C4-2B (cell line): ENCODE measurements around the gene CDH20.

Experiments used
- H3K27ac ChIP-seq: fragments of 450-650 bp; 2 replicates; pipeline ENCODE4 v1.5.1; 2017
- ZFX ChIP-seq: fragments of 450-650 bp; IDR thresholded peaks from 2 replicates; pipeline ENCODE4 v1.6.1; 2017
- TF ChIP-seq, protein P1 (sequence below): fragments of 450-650 bp; conservative IDR thresholded peaks from 2 replicates; pipeline ENCODE4 v1.5.1; 2017; ENCODE audit warnings: mild to moderate bottlenecking

CDH20 gene

GRCh38 chr18:61572871-61573270 lies 239.6 kb downstream of the CDH20 start:
- TF ChIP-seq, protein P1, sequence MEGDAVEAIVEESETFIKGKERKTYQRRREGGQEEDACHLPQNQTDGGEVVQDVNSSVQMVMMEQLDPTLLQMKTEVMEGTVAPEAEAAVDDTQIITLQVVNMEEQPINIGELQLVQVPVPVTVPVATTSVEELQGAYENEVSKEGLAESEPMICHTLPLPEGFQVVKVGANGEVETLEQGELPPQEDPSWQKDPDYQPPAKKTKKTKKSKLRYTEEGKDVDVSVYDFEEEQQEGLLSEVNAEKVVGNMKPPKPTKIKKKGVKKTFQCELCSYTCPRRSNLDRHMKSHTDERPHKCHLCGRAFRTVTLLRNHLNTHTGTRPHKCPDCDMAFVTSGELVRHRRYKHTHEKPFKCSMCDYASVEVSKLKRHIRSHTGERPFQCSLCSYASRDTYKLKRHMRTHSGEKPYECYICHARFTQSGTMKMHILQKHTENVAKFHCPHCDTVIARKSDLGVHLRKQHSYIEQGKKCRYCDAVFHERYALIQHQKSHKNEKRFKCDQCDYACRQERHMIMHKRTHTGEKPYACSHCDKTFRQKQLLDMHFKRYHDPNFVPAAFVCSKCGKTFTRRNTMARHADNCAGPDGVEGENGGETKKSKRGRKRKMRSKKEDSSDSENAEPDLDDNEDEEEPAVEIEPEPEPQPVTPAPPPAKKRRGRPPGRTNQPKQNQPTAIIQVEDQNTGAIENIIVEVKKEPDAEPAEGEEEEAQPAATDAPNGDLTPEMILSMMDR = no peak
- TF ChIP-seq ZFX = no peak
- no peak overlapping the region for H3K27ac ChIP-seq

DNA sequence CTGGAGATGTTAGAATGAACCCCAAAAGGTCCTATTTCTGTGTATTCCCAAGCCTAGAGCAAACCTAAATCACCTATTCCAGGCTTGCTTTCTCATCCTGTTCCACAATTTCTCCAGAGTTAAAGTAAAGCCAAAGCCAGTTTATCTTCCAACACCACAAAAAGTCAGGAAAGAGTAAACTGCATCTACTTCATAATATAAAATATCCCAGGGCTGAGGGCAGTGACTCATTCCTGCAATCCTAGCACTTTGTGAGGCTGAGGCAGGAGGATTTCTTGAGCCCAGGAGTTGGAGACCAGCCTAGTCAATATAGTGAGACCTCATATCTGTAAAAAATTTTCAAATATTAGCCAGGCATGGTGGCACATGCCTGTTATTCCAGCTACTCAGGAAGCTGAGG lies 241.4 kb downstream of the CDH20 start:
- TF ChIP-seq ZFX = no peak
- TF ChIP-seq, protein P1 = no peak
- no peak overlapping the region for H3K27ac ChIP-seq

- no peak overlapping the region for H3K27ac ChIP-seq
- TF ChIP-seq, protein P1 = no peak
- no peak for TF ChIP-seq ZFX
Measured at GRCh38 chr18:61575419-61575818, 242.2 kb downstream of the CDH20 start.

DNA sequence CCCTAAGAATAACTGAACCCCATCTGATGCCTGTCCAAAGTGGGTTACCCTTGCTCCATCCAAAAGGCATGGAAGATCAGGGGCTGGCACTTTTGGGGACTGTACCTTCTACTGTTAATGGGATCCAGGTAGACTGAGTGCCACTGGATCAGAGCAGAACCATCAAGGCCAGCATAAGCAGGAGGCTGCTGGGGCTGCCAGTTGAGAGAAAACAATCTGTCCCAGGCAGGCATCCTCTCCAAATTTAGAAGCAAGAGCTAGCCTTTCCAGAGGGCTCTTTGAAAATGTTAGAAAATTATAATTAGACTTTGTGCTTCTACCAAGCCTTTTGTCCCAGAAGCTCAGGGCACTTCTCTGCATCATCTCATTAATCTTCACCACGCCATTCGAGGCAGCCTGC lies 245.6 kb downstream of the CDH20 start:
- no peak overlapping the region for H3K27ac ChIP-seq
- TF ChIP-seq ZFX = no peak
- TF ChIP-seq, protein P1 = no peak

DNA sequence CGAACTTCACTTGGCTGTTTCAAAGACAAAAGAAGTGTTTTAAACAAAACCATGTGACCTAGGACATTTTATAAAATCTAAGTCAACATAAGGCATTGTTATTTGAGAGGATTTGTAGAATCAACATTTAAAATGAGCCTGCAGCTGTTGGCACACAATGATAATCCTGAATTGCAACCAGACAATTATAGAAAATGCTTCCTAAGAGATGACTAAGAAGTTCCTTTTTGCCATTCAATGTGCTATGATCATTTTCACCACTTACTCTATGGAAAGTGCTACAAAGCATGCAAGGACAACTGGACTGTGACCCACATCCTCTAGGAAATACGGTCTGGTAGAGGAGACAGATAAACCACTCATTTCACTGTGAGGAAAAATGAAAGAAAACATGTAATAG lies 246.4 kb downstream of the CDH20 start:
- TF ChIP-seq, protein P1 = no peak
- no peak for TF ChIP-seq ZFX
- no peak overlapping the region for H3K27ac ChIP-seq

GRCh38 chr18:61580046-61580445 lies 246.8 kb downstream of the CDH20 start:
- no peak for TF ChIP-seq ZFX
- TF ChIP-seq, protein P1 = no peak
- H3K27ac ChIP-seq = no peak overlapping the region

DNA sequence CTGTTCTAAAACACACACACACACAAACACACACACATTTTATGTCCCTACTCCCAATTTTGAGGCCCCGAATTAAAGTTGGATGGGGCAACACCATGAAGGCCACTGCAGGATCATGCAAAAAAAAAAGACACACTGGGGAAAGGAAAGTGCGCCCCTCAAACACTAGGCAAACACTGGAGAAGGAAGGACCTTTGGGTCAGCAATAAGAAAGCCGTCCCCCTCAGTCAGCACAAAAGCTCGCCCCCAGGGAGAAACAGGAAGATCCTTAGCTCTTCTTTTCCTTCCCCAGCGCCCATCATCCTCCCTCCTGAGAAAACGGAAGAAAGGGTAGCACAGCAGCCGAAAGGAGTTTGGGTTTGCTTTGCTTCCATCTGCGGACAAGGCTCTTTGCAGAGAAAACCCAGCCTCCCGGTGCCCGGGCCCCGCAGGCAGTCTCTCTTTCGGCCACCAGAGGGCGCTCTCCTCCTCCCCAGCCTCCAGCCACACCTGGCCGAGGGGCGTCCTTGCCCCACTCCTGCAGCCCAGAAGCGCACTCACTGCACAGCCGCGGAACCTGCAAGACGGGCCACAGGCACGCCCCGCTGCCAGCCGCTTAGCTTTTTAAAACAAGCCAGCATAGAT lies 248.5 kb downstream of the CDH20 start:
- TF ChIP-seq, protein P1 = peak; percentile 93
- TF ChIP-seq ZFX = no peak

More for the DNA sequence above, 248.5 kb downstream of the CDH20 start:
- H3K27ac ChIP-seq = no peak overlapping the region
